DND-41 (cell line): Measurements from ENCODE around the gene CHST3.

ENCODE experiments used
- ATAC-seq: fragments of 200-7000 bp; cut with Tn5 transposase; 3 replicates; pipeline ENCODE4 v1.9.1; 2021; ENCODE audit warnings: low read depth; ENCODE audit not compliant: insufficient read depth
- DNase-seq: peaks from one replicate; pipeline ENCODE4 v3.0.0-alpha.2; 2020
- H2AFZ ChIP-seq: 2 replicates; pipeline ENCODE4 v1.6.0; 2012; ENCODE audit warnings: low read depth, low read length
- H3K27ac ChIP-seq: 2 replicates; pipeline ENCODE4 v1.5.1; 2012; ENCODE audit warnings: low read length, inconsistent platforms
- H3K27me3 ChIP-seq: fragments of 200-600 bp; sonication (generic); 2 replicates; pipeline ENCODE4 v1.6.0; 2012; ENCODE audit warnings: low read length, mild to moderate bottlenecking, inconsistent platforms; ENCODE audit not compliant: insufficient read depth, poor library complexity
- H3K36me3 ChIP-seq: 2 replicates; pipeline ENCODE4 v1.5.1; 2012; ENCODE audit warnings: low read length, inconsistent platforms; ENCODE audit not compliant: insufficient read depth
- H3K4me1 ChIP-seq: 2 replicates; pipeline ENCODE4 v1.5.1; 2012; ENCODE audit warnings: mild to moderate bottlenecking, low read length; ENCODE audit not compliant: insufficient read depth
- H3K4me2 ChIP-seq: 2 replicates; pipeline ENCODE4 v1.6.0; 2012; ENCODE audit warnings: mild to moderate bottlenecking, moderate library complexity, low read length, inconsistent platforms; ENCODE audit not compliant: insufficient read depth
- H3K4me3 ChIP-seq, 2 experiments: fragments of 200-600 bp in 1 of 2; shearing (Covaris generic) in 1 of 2; 2 replicates each; pipeline ENCODE4 v1.5.1; 2012 to 2016; ENCODE audit warnings: inconsistent platforms in 2 of 2, low read length in 2 of 2, mild to moderate bottlenecking in 2 of 2, low read depth in 1 of 2, moderate library complexity in 1 of 2
- H3K79me2 ChIP-seq: 2 replicates; pipeline ENCODE4 v1.6.0; 2012; ENCODE audit warnings: low read length, inconsistent platforms; ENCODE audit not compliant: insufficient read depth
- H3K9ac ChIP-seq: 2 replicates; pipeline ENCODE4 v1.6.0; 2012; ENCODE audit warnings: low read depth, mild to moderate bottlenecking, inconsistent platforms, low read length, moderate library complexity
- H3K9me3 ChIP-seq: 2 replicates; pipeline ENCODE4 v1.5.1; 2012; ENCODE audit warnings: low read length, moderate library complexity, mild to moderate bottlenecking, inconsistent platforms; ENCODE audit not compliant: insufficient read depth, severe bottlenecking
- H4K20me1 ChIP-seq: 2 replicates; pipeline ENCODE4 v1.6.0; 2012; ENCODE audit warnings: low read length; ENCODE audit not compliant: insufficient read depth
- CTCF ChIP-seq: IDR thresholded peaks from 2 replicates; pipeline ENCODE4 v1.5.1; 2012; ENCODE audit warnings: borderline replicate concordance, low read length, moderate library complexity, mild to moderate bottlenecking; ENCODE audit not compliant: poor library complexity, severe bottlenecking; ENCODE audit errors: extremely low read depth
- EZH2 ChIP-seq: IDR thresholded peaks from 3 replicates; pipeline ENCODE4 v1.6.1; 2012; ENCODE audit warnings: borderline replicate concordance, low read depth, mild to moderate bottlenecking, moderate library complexity, low read length, inconsistent platforms; ENCODE audit not compliant: severe bottlenecking

The CHST3 gene

GRCh38 chr10:71945819-71946474, 18.2 kb upstream of the CHST3 start:
- ATAC-seq (no peak), DNase-seq (no peak)
- Histone ChIP-seq H2AFZ (no peak overlapping the region), H3K27ac (no peak overlapping the region), H3K4me2 (no peak overlapping the region), H3K4me3 (no peak overlapping the region), H4K20me1 (no peaks in the 10 kb centered on the region), H3K36me3 (no peaks in the 10 kb centered on the region), H3K4me1 (no peaks in the 10 kb centered on the region), H3K27me3 (no peaks in the 10 kb centered on the region), H3K9ac (no peak overlapping the region), H3K79me2 (no peaks in the 10 kb centered on the region), H3K9me3 (peaks cover 45% of the 10 kb centered on the region)
- TF ChIP-seq EZH2 (no peak), CTCF (no peak)

- Histone ChIP-seq H3K27me3 (no peaks in the 10 kb centered on the region), H2AFZ (no peak overlapping the region), H3K36me3 (no peaks in the 10 kb centered on the region), H3K9me3 (peaks cover 45% of the 10 kb centered on the region), H4K20me1 (no peaks in the 10 kb centered on the region), H3K4me2 (no peak overlapping the region), H3K4me3 (no peak overlapping the region), H3K27ac (no peak overlapping the region), H3K79me2 (no peaks in the 10 kb centered on the region), H3K9ac (no peak overlapping the region), H3K4me1 (no peaks in the 10 kb centered on the region)
- DNase-seq (no peak), ATAC-seq (no peak)
- TF ChIP-seq EZH2: no peak
- TF ChIP-seq CTCF: no peak
Observed at GRCh38 chr10:71946700-71947099, 17.5 kb upstream of the CHST3 start.

GRCh38 chr10:71948496-71949067, 15.6 kb upstream of the CHST3 start:
- DNase-seq (no peak), ATAC-seq (no peak)
- Histone ChIP-seq H3K4me2 (no peak overlapping the region), H4K20me1 (no peaks in the 10 kb centered on the region), H3K79me2 (no peaks in the 10 kb centered on the region), H3K9me3 (peaks cover 44% of the 10 kb centered on the region), H3K27ac (no peak overlapping the region), H3K4me1 (no peaks in the 10 kb centered on the region), H3K36me3 (no peaks in the 10 kb centered on the region), H3K27me3 (no peaks in the 10 kb centered on the region), H2AFZ (no peak overlapping the region), H3K4me3 (no peak overlapping the region), H3K9ac (no peak overlapping the region)
- no peak for TF ChIP-seq CTCF
- TF ChIP-seq EZH2: no peak
